ENCODE measurements around the gene RPRD1B.

Gene RPRD1B

DNA sequence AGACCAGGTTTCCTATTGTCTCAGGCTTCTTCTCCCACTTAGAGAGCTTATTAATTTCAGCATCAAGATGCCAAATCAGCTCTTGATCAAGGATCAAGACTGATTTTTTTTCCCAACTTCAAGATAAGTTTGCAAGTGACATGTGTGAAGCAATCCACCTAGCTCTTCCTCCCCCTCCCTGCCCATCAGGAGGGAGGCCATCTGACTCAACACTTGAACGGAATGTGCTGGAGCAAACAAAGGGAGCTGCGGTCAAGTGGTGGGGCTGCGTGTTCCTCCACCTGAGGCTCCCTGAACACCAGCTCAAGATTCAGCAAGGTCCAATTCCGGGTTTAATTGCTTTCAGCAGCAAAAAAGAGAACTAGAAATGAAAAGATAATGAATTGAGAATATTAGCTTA is 39.0 kb upstream of the RPRD1B start:
- no peak overlapping the region for H3K27ac ChIP-seq
- TF ChIP-seq CTCF (IDR thresholded peaks at IDR 0.05): no peak

DNA sequence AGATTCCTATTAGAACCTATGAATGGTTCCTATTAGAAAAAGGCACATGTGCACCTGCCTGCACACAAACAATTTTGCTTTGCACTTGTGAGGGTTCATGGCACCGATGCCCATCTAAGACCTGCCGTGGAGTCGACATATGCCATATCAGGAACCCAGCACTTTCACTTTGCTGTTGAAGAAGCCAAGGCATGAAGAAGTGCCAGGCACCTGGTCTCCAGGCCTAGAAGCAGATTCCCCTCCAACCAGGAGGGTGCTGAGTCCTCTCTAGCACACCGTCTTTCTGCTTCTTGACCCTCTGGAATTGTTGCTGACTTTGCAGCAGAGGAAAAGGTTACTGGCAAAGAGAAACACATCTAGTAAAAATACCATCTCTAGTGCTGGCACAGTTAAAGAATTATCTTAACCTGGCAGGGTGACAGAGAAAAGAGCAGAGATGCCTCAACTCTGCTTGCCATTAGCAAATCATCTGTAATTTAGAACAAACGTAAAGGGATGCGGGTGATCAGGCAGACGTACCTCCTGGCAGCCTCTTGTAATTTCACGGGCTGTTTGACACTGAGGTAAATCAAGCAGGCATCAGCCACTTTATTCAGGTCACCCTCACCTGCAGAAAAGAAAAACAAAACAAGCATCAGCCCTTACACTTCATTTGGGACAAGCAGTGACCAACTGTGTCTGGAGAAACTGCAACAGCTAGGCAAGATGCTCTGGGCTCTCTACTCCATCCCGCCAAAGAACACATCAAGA is 37.5 kb upstream of the RPRD1B start:
- H3K27ac ChIP-seq: no peak overlapping the region

GRCh38 chr20:37997516-37997915 is 36.0 kb upstream of the RPRD1B start:
- no peak for TF ChIP-seq ZFX (IDR thresholded peaks at IDR 0.05; ENCODE audit: borderline replicate concordance)
- TF ChIP-seq CTCF (IDR thresholded peaks at IDR 0.05): no peak
- no peak overlapping the region for H3K27ac ChIP-seq

More for the DNA sequence above, 37.5 kb upstream of the RPRD1B start:
- TF ChIP-seq ZFX (IDR thresholded peaks at IDR 0.05; ENCODE audit: borderline replicate concordance): no peak
- TF ChIP-seq CTCF (IDR thresholded peaks at IDR 0.05): no peak

- H3K27ac ChIP-seq: no peak overlapping the region
- no peak for TF ChIP-seq CTCF (IDR thresholded peaks at IDR 0.05)
Measured at GRCh38 chr20:37999526-38000263, 33.9 kb upstream of the RPRD1B start.

DNA sequence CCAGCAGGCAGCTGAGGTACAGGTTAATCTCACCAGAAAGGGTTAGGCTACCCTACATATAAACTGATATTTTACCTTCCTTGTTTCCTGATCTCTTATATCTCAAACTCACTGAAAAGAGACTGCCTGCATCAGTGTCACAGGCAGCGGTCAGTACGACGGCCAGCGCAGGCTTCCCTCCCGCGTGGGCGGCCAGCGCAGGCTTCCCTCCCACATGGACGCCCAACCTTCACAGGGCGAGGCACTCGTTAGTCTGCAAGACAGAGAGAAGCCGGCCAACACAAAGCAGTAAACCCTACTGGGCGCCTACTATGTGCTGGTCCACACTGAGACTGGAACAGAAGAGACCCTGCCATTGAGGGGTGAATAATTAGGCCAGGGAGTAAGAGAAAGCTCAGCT is 33.3 kb upstream of the RPRD1B start:
- H3K27ac ChIP-seq: no peak overlapping the region
- TF ChIP-seq CTCF (IDR thresholded peaks at IDR 0.05): no peak
- no peak for TF ChIP-seq ZFX (IDR thresholded peaks at IDR 0.05; ENCODE audit: borderline replicate concordance)

- TF ChIP-seq CTCF (IDR thresholded peaks at IDR 0.05) (no peak), ZFX (IDR thresholded peaks at IDR 0.05; ENCODE audit: borderline replicate concordance) (no peak)
- no peak overlapping the region for H3K27ac ChIP-seq
Measured at GRCh38 chr20:38001173-38001875, 32.2 kb upstream of the RPRD1B start.

DNA sequence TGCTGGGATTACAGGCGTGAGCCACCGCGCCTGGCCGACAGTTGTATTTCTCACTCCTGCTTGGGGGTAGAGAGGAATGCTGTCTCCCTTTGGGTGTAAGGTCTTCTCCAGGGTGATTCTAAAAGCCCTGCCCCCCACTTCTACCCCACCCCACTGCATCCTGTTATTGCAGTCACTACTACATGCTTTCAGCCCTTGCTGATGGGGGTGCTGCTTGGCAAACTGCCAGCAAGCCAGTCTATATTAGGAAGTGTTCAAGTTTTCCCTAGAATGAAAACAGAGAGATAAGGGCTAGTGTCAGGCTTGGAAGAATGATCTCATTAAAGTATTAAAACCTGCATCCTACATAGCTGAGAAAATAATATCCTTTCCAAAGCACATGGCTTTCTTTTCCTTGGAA is 31.6 kb upstream of the RPRD1B start:
- TF ChIP-seq CTCF (IDR thresholded peaks at IDR 0.05) (no peak), ZFX (IDR thresholded peaks at IDR 0.05; ENCODE audit: borderline replicate concordance) (no peak)
- no peak overlapping the region for H3K27ac ChIP-seq
